ENCODE results near the gene SPTB. TPM values are rescaled to one million over a fixed set of nuclear protein-coding genes. Genes with fewer than 3 reads are reported as not detected.

Gene SPTB
- total RNA-seq, 1 donor from 2014 or later, result 70.8 TPM

DNA sequence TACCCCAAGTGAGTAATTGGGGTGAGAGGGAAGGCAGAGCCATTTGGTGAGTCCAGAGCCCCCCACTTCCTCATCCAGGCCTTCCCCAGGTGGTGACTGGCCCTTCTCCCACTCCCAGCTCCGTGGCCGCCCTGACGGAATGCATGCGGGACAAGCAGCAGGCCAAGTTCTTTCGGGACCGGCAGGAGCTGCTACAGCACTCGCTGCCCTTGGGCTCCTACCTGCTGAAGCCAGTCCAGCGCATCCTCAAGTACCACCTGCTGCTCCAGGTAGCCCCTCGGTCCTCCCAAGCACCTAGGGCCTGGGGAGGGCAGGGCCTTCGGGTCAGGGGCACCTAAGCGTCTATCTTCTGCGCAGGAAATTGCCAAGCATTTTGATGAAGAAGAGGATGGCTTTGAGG is 149.0 kb downstream of the SPTB start:
- no peak for ATAC-seq (ENCODE audit: poor library complexity)

DNA sequence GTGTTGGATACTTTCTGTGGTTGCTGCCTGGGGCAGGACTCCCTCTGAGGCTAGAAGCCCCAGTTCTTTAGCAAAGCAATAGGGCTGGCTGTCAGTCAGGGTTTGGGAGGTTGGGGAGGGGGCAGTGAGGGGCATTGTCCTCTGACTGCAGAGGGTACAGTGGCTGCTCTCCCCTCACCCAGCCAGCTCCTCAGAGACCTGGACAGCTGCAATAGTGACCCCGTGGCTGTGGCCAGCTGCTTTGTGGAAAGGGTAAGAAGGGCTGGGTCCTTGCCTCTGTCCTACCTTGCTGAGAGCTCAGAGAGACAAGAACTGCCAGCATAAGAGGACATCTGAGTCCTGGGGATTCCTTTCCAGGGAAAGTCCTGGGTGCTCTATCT is 149.7 kb downstream of the SPTB start:
- intact Hi-C loops (cut with DNase I), result no loop called here
- ATAC-seq (ENCODE audit: poor library complexity), result no peak
- peak; percentile 28 for DNase-seq

More for the DNA sequence above, 149.0 kb downstream of the SPTB start:
- DNase-seq, result peak; percentile 26
- intact Hi-C loops (cut with DNase I), result no loop called here

DNA sequence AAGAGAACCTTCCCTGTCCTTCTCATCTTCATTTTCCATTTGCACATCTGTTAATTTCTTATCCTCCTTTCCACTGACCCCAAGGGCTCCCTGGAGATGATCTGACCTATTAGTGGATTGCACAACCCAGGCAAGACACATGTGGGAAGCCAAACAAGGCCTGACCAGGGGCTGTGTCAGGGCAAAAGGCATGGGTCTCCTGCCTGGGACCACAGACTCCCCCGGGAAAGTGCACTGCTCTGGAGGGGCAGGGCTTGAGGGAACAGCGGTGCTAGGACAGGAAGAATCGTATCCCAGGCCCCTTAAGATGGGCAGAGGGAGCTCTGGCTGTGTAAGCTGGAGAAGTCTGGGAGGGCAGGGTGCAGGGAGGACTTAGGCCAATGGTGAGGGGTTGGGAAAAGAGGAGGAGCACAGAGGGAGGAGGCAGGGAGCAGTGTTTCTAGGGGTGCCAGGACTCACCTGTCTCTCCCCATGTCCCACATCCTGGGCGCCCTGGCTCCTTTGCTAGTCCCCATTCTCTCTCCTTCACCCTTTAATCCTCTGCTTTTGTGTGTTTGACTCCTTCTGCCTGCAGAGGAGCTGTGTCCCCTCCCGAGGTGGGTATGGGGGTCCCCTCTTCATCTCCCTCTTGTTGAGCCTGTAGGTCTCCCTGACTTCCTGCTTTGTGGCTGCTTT is 150.2 kb downstream of the SPTB start:
- ATAC-seq (ENCODE audit: poor library complexity) (peak; percentile 74), DNase-seq (peak; percentile 67)
- intact Hi-C loops (cut with DNase I), result no loop called here

DNA sequence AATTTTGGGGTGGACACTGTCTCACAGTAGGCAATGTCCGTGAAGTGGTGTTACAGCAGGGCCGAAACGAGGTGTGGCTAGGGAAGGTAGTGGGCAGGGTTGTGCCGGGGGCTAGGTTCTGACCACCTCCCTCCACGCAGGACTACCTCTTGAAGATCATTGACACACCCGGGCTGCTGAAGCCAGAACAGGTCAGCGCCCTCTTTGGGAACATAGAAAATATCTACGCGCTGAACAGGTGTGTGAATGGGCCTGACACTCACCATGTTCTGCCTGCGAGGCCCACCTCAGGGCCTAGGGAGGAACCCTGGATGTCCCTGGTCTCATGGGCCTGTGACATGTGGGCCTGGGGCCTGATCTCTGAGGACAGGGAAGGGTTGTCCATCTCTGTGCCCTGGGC is 150.9 kb downstream of the SPTB start:
- intact Hi-C loops (cut with DNase I), result no loop called here
- DNase-seq, result no peak

DNA sequence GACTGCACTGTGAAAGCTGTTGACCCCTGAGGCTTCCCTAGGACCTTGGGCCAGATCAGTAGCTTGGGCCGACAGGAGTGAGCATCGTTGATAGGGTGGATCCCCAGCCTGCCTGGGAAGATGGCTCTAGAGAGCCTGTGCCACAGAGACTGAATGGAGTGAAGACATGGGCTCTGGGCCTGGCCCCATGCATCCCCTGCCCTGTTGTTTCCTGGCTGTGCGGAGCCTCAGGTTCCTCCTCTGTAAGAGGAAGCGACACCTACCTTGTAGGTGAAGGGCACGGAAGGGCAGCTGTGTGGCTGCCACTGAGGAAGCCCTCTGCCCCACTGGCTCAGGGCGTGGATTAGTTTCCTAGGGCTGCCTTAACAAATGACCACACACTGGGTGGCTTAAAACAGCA is 151.6 kb downstream of the SPTB start:
- ATAC-seq (ENCODE audit: poor library complexity) (no peak), DNase-seq (peak; percentile 23)
- intact Hi-C loops (cut with DNase I), result no loop called here

More for the DNA sequence above, 150.9 kb downstream of the SPTB start:
- ATAC-seq (ENCODE audit: poor library complexity), result no peak

DNA sequence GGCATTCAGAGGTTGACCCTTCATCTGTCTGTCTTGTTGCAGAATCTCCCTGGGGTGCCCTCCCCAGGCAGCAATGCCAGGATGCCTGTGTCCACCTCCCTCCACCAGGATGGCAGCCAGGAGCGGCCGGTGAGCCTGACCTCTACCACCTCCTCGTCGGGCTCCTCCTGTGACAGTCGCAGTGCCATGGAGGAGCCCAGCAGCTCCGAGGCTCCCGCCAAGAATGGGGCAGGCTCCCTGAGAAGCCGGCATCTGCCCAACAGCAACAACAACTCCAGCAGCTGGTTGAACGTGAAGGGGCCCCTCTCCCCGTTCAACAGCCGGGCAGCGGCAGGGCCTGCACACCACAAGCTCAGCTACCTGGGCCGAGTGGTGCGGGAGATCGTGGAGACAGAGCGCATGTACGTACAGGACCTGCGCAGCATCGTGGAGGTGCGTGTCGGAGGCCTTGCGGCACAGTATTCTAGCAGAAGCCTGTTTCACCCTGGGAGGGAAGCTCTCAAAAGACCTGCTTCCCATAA is 152.1 kb downstream of the SPTB start:
- intact Hi-C loops (cut with DNase I), result no loop called here
- DNase-seq (peak; percentile 38), ATAC-seq (ENCODE audit: poor library complexity) (no peak)

DNA sequence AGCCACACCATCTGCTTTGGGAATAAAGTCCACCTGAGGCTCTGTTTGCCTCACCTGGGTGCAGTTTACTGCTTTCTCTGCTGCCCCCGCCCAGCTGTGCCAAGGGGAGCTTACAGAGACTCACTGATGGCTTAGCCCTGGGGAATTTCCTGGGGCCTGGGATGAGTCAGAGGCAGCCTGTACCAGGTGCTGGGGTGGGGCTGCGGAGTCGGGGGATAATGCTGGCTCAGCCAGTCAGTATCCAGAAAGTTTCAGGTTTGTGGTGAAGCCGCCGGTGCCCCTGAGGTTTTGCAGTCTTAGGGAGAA is 153.2 kb downstream of the SPTB start:
- DNase-seq, result peak; percentile 8
- intact Hi-C loops (cut with DNase I), result no loop called here

DNA sequence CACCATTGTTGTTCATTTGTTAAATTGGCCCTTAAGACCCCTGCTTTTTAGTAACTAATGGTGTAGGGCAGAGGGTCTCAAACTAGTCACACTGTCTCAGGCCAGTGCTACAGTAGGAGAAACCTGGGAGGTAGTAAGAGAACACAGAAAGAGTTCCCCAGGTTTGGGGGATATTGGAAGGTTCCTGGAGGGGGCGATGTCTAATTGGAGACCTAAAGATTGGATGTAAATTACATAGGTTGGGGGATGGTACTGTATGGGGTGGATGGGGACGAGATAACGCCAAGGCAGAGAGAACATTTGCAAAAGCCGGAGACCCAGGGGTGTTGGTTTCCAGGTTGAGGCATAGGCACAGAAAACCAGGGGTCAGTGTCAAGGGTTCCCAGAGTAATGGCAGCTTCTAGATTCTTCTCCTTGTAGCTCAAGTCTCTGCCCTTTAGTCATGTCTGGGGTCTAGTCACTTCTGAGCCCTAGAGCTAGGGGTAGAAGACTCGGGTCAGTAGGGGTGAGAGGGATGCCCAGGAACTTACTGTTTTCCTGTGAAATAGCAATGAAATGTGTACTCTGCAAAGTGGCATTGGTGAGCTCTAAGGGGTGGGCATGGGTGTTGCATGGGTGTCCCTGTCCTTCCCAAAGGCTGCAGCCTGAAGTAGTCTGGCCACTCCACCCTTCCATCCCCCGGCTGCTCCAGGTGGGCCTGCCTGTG is 153.7 kb downstream of the SPTB start:
- DNase-seq (no peak), ATAC-seq (ENCODE audit: poor library complexity) (no peak)
- intact Hi-C loops (cut with DNase I), result no loop called here

More for the DNA sequence above, 153.2 kb downstream of the SPTB start:
- ATAC-seq (ENCODE audit: poor library complexity), result no peak

DNA sequence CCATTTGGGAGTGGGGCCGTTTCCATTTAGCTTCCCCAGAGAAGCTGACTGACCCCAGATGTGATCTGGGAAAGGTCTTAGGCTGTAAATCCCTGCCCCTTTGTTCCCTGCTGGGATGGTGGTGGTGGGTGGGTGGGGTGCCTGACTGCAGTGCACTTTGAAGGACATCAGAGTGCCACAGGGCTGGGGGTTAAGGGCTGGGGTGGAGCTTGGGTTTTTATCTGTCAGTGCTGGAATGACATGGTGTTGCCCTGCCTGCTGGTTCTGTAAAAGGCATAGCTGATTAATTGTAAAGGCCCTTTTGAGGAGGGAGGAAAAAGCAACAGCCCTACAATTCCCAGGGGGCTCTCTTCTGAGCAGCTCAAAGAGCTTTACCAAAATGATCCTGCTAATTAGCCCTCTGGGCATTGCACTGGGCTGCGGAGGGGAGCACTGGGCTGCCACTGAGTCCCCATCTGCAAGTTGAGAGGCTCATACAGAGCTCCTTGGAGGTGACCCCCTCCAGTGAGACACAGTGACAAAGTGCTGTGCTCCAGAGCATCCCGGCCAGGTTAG is 154.4 kb downstream of the SPTB start:
- DNase-seq (peak; percentile 41), ATAC-seq (ENCODE audit: poor library complexity) (peak; percentile 15)
- intact Hi-C loops (cut with DNase I), result no loop called here

DNA sequence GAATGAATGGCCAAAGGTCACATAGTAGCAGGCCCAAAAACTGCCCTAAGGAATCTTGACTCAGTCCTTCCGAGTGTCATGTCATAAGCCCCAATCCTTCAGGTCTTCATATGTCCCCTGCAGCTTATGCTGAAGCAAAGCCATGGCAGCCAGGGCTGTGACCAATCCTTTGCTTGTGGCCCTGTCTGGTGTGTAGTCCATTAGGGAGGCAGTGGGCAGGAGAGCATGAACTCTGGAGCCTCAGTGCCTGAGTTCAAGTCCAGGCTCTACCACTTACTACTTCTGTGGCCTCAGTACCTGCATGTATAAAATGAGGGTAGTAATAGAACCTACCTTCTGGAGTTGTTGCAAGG is 155.2 kb downstream of the SPTB start:
- intact Hi-C loops (cut with DNase I), result no loop called here
- peak; percentile 2 for DNase-seq
- ATAC-seq (ENCODE audit: poor library complexity), result no peak

DNA sequence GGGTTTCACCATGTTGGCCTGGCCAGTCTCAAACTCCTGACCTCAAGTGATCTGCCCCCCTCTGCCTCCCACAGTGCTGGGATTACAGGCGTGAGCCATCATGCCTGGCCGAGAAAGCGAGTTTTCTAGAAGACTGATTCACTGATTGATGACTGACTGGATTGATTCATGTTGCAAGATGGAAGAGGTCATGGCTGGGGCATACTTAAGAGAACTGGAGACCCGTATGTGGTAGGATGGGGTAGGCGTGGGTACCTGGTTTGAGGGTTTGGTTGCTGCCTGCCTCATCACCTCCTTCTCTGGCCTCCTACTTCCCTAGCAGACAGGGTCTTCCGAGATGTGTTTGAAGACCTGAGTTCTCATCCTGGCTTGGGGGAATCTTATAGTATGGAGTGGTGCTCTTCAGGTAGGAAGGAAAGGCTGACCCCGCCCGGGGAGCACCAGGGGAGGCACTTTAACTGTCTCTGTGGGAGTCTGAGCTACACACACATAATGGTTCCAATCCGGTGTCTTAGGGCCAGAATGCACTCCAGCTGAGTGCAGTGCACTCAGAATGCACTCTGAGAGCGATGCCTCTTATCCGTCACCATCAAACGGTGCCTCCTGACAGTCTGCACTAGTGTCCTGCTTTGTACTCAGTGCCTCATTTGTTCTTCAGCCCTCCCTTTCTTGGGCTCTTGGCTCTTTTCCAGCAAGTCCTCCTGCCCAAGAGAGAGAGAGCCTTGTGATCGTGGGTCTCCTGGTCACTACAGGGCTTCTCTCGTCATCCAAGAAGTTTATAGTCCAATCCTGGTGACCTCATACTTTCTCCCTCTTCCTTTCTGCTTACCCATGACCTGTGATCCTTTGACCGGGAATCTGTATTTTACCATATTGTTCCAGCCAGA is 155.8 kb downstream of the SPTB start:
- DNase-seq (peak; percentile 32), ATAC-seq (ENCODE audit: poor library complexity) (no peak)
- intact Hi-C loops (cut with DNase I), result no loop called here

DNA sequence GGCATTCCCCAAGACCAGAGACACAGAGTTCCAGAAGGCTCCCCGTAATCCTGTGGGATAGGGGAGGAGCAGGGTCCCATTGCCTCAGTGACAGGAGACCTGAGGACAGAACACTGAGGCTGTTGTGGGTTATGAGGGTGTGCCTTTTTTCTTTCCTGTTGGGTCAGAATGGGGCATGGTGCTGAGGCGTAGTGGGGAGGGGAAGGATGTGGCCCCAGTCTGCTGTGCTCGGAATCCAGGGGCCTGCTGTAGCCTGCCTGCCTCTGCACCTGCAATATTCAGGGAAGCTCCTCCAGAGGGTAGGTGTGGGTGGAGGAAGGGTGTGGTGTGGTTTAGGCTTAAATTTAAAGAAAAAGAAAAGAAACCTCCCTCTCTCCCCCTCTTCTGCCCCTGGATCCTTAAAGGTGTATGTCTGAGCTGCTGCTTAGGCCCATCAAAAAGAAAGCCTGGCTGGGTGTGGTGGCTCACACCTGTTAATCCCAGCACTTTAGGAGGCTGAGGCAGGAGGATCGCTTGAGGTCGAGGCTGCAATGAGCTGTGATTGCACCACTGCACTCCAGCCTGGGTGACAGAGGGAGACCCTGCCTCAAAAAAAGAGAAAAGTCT is 156.8 kb downstream of the SPTB start:
- intact Hi-C loops (cut with DNase I), result no loop called here
- DNase-seq (peak; percentile 46), ATAC-seq (ENCODE audit: poor library complexity) (no peak)

DNA sequence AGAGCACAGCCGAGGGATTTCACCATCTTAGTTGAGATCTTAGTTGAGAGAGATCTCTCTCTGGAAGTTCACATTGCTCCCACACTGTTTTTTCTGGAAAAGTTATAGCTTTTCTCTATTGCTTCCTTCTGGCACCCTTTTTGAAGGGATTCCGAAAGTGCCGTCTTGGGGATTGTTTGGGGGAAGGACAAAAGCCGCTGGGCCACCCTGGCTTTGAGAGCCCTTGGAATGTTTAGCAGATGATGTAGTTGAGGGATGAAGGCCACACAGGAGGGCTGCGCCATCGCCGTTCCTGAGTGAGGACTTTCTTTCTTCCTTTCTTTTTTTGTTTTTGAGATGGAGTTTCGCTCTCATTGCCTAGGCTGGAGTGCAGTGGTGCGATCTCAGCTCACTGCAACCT is 157.8 kb downstream of the SPTB start:
- intact Hi-C loops (cut with DNase I), result no loop called here
- DNase-seq (peak; percentile 22), ATAC-seq (ENCODE audit: poor library complexity) (no peak)

DNA sequence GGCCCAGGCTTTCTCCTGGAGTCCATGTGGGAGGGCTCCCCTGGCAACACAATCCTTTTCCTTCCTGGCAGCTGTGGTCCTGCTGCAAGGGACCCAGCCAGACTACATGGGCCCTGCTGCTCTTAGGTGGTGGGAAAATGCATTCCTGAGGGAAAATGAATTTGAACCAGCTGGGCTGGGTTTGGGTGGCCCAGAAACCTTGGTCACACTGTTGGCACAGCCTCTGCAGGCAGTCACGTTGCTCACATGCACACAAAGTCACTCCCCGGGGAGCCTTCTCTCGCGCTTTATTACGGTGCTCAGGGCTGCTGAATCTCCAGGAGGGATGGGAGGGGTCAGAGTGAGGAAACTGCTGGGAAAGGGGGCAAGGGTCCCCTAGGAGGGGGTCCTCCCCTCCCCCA is 158.3 kb downstream of the SPTB start:
- peak; percentile 48 for ATAC-seq (ENCODE audit: poor library complexity)
- intact Hi-C loops (cut with DNase I), result no loop called here
- DNase-seq, result peak; percentile 67

DNA sequence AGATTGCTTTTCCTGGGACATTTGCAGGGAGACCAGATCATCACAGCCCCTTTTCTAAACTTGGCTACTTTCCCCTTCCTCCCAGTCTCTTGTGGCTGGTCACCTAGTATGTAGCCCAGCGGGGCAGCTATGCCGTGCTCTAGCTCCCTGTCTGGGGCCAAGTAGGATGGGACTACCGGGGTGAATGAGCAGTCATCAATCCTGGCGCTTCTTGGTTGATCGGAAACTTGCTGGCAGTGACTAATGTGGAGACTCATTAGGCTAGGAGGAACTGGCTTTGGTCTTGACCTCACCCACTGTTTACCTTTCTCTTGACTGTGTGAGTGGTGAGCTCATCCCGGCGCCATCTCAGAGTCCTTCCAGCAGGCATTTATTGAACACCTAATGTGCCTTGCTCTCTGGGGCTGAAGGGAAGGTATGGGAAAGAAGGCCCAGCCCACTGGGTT is 159.6 kb downstream of the SPTB start:
- no peak for DNase-seq
- no peak for ATAC-seq (ENCODE audit: poor library complexity)
- intact Hi-C loops (cut with DNase I), result no loop called here

DNA sequence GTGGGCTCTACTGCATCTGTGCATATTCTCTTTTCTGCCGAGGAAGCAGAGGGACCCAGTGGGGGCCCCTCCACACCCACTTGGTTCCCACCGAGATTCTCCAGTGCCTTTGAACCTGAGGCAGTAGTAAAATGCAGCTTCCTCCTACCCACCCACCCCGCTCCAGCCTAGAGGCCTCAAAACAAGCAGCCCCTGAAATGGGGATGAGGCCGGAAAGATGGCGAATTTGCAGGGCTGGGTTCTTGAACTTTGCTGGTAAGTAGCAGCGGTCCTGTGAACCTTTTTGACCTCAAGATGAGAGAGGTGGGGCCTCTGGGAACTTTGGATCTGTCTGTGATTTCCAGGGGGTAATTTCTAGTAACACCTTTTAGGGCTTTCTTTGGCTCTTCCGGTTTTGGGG is 160.1 kb downstream of the SPTB start:
- ATAC-seq (ENCODE audit: poor library complexity) (no peak), DNase-seq (no peak)
- intact Hi-C loops (cut with DNase I), result no loop called here

DNA sequence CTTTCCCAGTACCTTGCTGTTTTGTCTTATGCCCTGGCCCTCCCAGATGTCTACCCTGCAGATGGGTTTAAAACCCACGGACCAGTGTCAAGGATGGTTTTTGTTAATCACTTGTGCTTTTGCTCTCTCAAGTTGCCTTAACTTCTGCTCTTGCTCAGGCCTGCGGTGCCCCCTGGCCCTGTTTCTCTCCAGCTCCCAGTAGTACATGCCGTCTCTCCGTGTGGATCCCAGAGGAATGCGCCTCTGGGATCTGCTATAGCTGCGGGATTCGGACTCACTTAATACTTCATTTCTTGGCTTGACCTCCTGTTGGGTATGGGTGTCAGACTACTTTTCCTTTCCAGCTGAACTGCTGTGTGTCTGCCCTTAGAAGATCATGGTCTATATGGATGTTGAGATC is 160.9 kb downstream of the SPTB start:
- ATAC-seq (ENCODE audit: poor library complexity), result no peak
- intact Hi-C loops (cut with DNase I), result no loop called here
- DNase-seq, result peak; percentile 41

DNA sequence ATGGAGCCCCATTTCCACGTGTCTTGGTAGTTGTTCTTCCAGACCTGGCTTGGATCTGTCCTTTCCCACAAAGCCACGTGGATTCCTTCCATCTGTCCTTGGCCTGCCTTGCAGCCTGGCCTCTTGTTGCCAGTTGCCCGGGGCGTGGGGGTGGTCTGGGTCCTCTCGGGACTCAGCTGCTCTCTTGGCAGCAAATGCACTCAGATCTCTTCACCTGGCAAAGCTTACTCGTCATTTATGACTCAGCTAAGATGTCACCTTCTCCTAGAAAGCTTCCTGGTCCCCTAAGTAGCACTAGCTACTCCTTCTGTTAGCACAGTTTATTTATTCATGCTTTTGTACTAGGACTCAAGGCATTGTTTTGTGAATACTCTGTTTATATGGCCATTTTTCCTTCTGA is 161.8 kb downstream of the SPTB start:
- ATAC-seq (ENCODE audit: poor library complexity), result peak; percentile 24
- no peak for DNase-seq
- intact Hi-C loops (cut with DNase I), result no loop called here
